Sigmoid colon (tissue), 7 donors: Measurements from ENCODE around the gene CFAP54. TPM values are rescaled to one million over a fixed set of nuclear protein-coding genes. Genes with fewer than 3 reads are reported as not detected.

Experiments
- DNase-seq: peaks from one replicate; pipeline ENCODE4 v3.0.0-alpha.2; 2019
- H3K27ac ChIP-seq, 4 donors: fragments of 200-600 bp; sonication (generic); one replicate each; pipeline ENCODE4 v1.5.1; 2016 to 2019; ENCODE audit warnings: mild to moderate bottlenecking in 1 of 4
- H3K27me3 ChIP-seq, 3 donors: fragments of 200-600 bp; sonication (generic); one replicate each; pipeline ENCODE4 v1.5.1; 2019; ENCODE audit warnings: mild to moderate bottlenecking in 1 of 3
- H3K36me3 ChIP-seq, 4 donors: fragments of 200-600 bp; sonication (generic); one replicate each; pipeline ENCODE4 v1.5.1; 2016 to 2019
- H3K4me1 ChIP-seq, 4 donors: fragments of 200-600 bp; sonication (generic); one replicate each; pipeline ENCODE4 v1.5.1; 2017 to 2019
- H3K4me3 ChIP-seq, 4 donors: fragments of 200-600 bp; sonication (generic); one replicate each; pipeline ENCODE4 v1.5.1; 2017 to 2019; ENCODE audit warnings: mild to moderate bottlenecking in 2 of 4, moderate library complexity in 1 of 4
- H3K9me3 ChIP-seq, 4 donors: fragments of 200-600 bp in 3 of 4; sonication (generic) in 3 of 4; one replicate each; pipeline versions ENCODE4 v1.5.1 to v1.6.1; 2013 to 2019
- EP300 ChIP-seq, 4 donors: sonication (generic); formaldehyde crosslinking; IDR thresholded peaks; one replicate each; pipeline ENCODE4 v1.6.1; 2017; ENCODE audit warnings: antibody characterized with exemption in 4 of 4
- POLR2A ChIP-seq, 2 donors: fragments of 450-650 bp; IDR thresholded peaks; one replicate each; pipeline ENCODE4 v1.6.1; 2016; ENCODE audit warnings: antibody characterized with exemption in 2 of 2, mild to moderate bottlenecking in 2 of 2, moderate library complexity in 2 of 2
- POLR2AphosphoS5 ChIP-seq, 4 donors: sonication (generic); formaldehyde crosslinking; IDR thresholded peaks; one replicate each; pipeline ENCODE4 v1.6.1; 2017; ENCODE audit warnings: antibody characterized with exemption in 4 of 4
- WGBS, 2 donors: extraction: QIAGEN DNeasy Blood & Tissue Kit; methylation state at CpG; one replicate each; pipeline ENCODE4 v1.1.7; 2013; 5-methylcytosine and 5-hydroxymethylcytosine counted together
- intact Hi-C: fragments of 100-400 bp; cut with DNase I; formaldehyde crosslinking; loops from one replicate; pipeline ENCODE4 v1.15.1; 2023
- polyA plus RNA-seq, 3 donors: library from polyadenylated mRNA; stranded (reverse); fragments of 200-250 nt; gene quantifications; one replicate each; pipeline ENCODE4 v1.2.3, GENCODE V29; 2013
- total RNA-seq, 4 donors: library from RNA; depleted of rRNA; stranded (reverse); fragments of >200 nt; gene quantifications; one replicate each; pipeline ENCODE4 v1.1.0, GENCODE V29; 2016
- TF ChIP-seq, protein P1 (sequence below), 4 experiments: fragments of 450-650 bp in 3 of 4; fragments of 200-600 bp in 1 of 4; IDR thresholded peaks; one replicate each; pipeline ENCODE4 v1.5.1; 2016 to 2019; ENCODE audit warnings: antibody characterized with exemption in 4 of 4, mild to moderate bottlenecking in 3 of 4, moderate library complexity in 2 of 4
- donor health status: healthy with polysubstance abuse.
- donor health status: Bipolar disorder and iron deficiency.
- donor health status: healthy.

Gene CFAP54
- total and polyA plus RNA-seq, 7 donors, result 0.07 to 10.5 (median 3.1) TPM; not detected in 2

DNA sequence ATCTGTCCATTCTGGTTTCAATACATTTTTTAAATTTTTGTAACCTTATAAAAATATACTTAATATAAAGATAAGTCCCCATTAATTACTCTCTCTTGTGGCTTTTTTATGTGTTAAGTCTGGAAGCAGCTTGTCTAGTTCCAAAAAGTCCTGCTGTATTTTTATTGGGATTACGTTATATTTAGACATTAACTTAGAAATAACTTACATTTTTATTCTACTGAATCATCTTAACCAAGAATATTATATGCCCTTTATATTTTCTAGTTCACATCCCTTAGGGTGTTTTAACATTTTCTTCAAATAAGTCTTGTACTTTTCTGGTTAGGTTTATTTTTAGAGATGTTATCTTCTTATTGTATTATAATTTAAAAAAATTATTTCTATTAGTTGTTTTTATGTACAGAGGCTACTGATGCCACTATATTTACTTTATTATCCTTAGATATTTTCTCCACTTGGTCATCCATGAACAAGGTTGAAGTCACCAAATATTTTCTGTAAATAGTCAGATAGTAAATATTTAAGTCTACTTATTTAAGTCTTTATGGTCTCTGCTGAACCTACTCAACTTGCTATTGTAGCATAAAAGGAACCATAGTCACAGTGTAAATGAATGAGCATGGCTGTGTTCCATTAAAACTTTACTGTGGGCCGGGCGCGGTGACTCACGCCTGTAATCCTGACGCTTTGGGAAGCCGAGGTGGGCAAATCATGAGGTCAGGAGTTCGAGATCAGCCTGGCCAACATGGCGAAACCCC is 285.3 kb downstream of the CFAP54 start:
- DNase-seq, result no peak
- intact Hi-C loops, result no loop called here
- H3K27me3 ChIP-seq, result no peaks in the 10 kb centered on the region
- WGBS, 2 donors, result 80 to 92% methylated on average over 9 of the region's 9 CpGs
- TF ChIP-seq, protein P1, sequence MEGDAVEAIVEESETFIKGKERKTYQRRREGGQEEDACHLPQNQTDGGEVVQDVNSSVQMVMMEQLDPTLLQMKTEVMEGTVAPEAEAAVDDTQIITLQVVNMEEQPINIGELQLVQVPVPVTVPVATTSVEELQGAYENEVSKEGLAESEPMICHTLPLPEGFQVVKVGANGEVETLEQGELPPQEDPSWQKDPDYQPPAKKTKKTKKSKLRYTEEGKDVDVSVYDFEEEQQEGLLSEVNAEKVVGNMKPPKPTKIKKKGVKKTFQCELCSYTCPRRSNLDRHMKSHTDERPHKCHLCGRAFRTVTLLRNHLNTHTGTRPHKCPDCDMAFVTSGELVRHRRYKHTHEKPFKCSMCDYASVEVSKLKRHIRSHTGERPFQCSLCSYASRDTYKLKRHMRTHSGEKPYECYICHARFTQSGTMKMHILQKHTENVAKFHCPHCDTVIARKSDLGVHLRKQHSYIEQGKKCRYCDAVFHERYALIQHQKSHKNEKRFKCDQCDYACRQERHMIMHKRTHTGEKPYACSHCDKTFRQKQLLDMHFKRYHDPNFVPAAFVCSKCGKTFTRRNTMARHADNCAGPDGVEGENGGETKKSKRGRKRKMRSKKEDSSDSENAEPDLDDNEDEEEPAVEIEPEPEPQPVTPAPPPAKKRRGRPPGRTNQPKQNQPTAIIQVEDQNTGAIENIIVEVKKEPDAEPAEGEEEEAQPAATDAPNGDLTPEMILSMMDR (IDR thresholded peaks at IDR 0.05), result no peak
- no peak for TF ChIP-seq POLR2AphosphoS5 (IDR thresholded peaks at IDR 0.05)
- TF ChIP-seq EP300 (IDR thresholded peaks at IDR 0.05), result no peak
- no peak for TF ChIP-seq POLR2A (IDR thresholded peaks at IDR 0.05)
- H3K9me3 ChIP-seq, result peaks cover 0 to 3% (median 0%) of the 10 kb centered on the region in 4 donors
- no peaks in the 10 kb centered on the region for H3K4me1 ChIP-seq
- H3K36me3 ChIP-seq, result no peaks in the 10 kb centered on the region
- H3K4me3 ChIP-seq, result no peak overlapping the region
- H3K27ac ChIP-seq, result no peak overlapping the region

DNA sequence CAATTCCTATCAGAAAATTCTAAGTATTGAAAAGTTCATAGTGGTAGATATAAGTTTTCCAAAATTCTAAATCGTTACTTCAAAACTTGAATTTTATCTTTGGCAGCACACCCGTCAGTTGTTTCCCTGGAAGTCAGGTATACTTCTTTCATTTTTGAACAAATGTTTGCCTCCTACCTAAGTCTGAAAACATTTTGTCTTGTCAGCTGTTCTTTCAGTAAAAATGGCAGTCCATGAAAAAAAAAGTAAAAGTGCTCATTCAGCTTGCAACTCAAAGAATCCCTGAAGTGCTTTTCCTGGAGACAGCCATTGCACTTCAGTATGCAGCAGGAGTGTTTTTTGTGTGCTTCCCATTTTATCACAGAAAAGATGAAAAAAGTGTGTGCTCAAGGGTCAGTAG is 287.5 kb downstream of the CFAP54 start:
- Histone ChIP-seq H3K4me1 (no peaks in the 10 kb centered on the region), H3K27me3 (no peaks in the 10 kb centered on the region), H3K36me3 (no peaks in the 10 kb centered on the region), H3K27ac (no peak overlapping the region), H3K4me3 (no peak overlapping the region), H3K9me3 (no peaks in the 10 kb centered on the region)
- DNase-seq, result no peak
- 85 to 90% methylated on average over 2 of the region's 2 CpGs for WGBS, 2 donors
- TF ChIP-seq POLR2AphosphoS5 (IDR thresholded peaks at IDR 0.05) (no peak), POLR2A (IDR thresholded peaks at IDR 0.05) (no peak), EP300 (IDR thresholded peaks at IDR 0.05) (no peak)
- TF ChIP-seq, protein P1 (IDR thresholded peaks at IDR 0.05), result no peak
- intact Hi-C loops, result no loop called here

DNA sequence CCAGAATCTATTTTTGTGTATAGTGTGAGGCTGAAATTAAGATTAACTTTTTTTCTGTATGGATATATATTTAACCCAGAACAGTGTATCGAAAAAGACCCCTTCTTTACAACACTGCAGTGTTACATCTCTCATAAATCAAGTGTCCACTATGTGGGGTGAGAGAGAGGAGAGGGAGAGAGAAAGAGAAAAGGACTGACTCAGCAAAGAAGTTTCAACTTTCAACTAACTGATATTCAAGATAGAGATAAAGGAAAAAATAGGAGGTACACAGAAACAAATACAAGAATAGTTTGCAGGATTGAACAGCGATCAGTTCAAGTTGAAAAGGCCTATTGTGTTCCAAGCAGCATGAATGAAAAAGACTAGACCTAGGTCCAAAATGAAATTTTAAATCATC is 291.0 kb downstream of the CFAP54 start:
- H3K27me3 ChIP-seq, result no peaks in the 10 kb centered on the region
- intact Hi-C loops, result no loop called here
- H3K4me3 ChIP-seq, result no peak overlapping the region
- H3K36me3 ChIP-seq, result no peaks in the 10 kb centered on the region
- TF ChIP-seq POLR2AphosphoS5 (IDR thresholded peaks at IDR 0.05), result no peak
- no peak for TF ChIP-seq POLR2A (IDR thresholded peaks at IDR 0.05)
- no peak for TF ChIP-seq EP300 (IDR thresholded peaks at IDR 0.05)
- TF ChIP-seq, protein P1 (IDR thresholded peaks at IDR 0.05), result no peak
- no peak overlapping the region for H3K27ac ChIP-seq
- H3K4me1 ChIP-seq, result no peaks in the 10 kb centered on the region
- 66 to 81% methylated on average over 2 of the region's 2 CpGs for WGBS, 2 donors
- H3K9me3 ChIP-seq, result no peaks in the 10 kb centered on the region
- DNase-seq, result no peak

DNA sequence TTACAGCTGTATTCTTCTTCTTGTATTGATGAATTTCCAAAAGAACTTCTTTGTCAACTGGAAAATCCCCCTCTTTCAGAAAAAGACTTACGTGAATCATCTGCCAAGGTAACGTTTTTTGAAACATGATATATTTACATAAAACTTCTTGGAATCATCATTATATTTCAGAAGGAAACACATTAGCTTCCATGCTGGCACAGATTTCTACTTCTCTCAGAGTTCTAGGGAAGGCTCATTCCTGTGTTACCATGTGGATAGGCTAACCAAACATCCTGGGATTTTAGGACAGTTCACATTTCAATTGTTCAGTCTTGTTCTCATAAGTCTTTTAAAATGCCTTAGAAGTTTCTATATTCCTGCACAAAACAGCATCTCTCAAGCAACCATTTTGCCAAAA is 297.4 kb downstream of the CFAP54 start:
- no peak for DNase-seq
- Histone ChIP-seq H3K4me3 (no peak overlapping the region), H3K27me3 (no peaks in the 10 kb centered on the region), H3K9me3 (no peaks in the 10 kb centered on the region), H3K36me3 (no peaks in the 10 kb centered on the region), H3K27ac (no peak overlapping the region), H3K4me1 (no peaks in the 10 kb centered on the region)
- TF ChIP-seq, protein P1 (IDR thresholded peaks at IDR 0.05), result no peak
- no peak for TF ChIP-seq POLR2AphosphoS5 (IDR thresholded peaks at IDR 0.05)
- TF ChIP-seq POLR2A (IDR thresholded peaks at IDR 0.05), result no peak
- no peak for TF ChIP-seq EP300 (IDR thresholded peaks at IDR 0.05)
- WGBS, 2 donors, result 63 to 74% methylated on average over 2 of the region's 2 CpGs
- intact Hi-C loops, result no loop called here

DNA sequence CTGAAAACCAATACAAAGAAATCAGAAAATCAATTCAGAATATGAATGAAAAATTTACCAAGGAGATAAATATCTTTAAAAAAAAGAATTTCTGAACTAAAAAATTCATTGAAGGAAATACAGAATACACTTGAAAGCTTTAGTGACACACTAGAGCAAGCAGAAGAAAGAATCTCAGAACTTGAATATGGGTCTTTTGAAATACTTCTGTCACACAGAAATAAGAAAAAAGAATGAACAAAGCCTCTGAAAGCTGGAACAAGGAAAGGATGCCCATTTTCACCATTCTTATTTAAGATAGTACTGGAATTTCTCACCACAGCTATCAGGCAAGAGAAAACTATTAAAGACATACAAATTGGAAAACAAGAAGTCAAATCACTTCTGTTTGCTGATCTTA is 314.6 kb downstream of the CFAP54 start:
- H3K27ac ChIP-seq, result no peak overlapping the region
- intact Hi-C loops, result no loop called here
- TF ChIP-seq, protein P1 (IDR thresholded peaks at IDR 0.05), result no peak
- TF ChIP-seq POLR2AphosphoS5 (IDR thresholded peaks at IDR 0.05), result no peak
- no peak for TF ChIP-seq EP300 (IDR thresholded peaks at IDR 0.05)
- no peak for TF ChIP-seq POLR2A (IDR thresholded peaks at IDR 0.05)
- no peak for DNase-seq
- H3K27me3 ChIP-seq, result no peaks in the 10 kb centered on the region
- no peaks in the 10 kb centered on the region for H3K36me3 ChIP-seq
- H3K4me1 ChIP-seq, result no peaks in the 10 kb centered on the region
- H3K9me3 ChIP-seq, result peaks cover 0 to 6% (median 1%) of the 10 kb centered on the region in 4 donors
- no peak overlapping the region for H3K4me3 ChIP-seq
